H1 (cell line): ENCODE measurements around the gene UBIAD1. TPM values are rescaled to one million over a fixed set of nuclear protein-coding genes. Genes with fewer than 3 reads are reported as not detected.

Experiments used
- BRCA1 ChIP-seq: IDR thresholded peaks from 2 replicates; pipeline ENCODE4 v1.6.1; 2012; ENCODE audit warnings: low read depth, low read length, improper control_type of control experiment
- CBX5 ChIP-seq: fragments of 300-800, 300-1000 bp; sonication (generic); IDR thresholded peaks from 2 replicates; pipeline ENCODE4 v1.7.1; 2016; ENCODE audit warnings: antibody characterized with exemption, low read length, low read depth
- CREB1 ChIP-seq: IDR thresholded peaks from 2 replicates; pipeline ENCODE4 v1.6.1; 2012; ENCODE audit warnings: inconsistent platforms
- GTF2F1 ChIP-seq: IDR thresholded peaks from 2 replicates; pipeline ENCODE4 v1.6.1; 2012; ENCODE audit warnings: low read depth, low read length, improper control_type of control experiment, borderline replicate concordance
- KDM5A ChIP-seq: fragments of 200-600 bp; IDR thresholded peaks from 2 replicates; pipeline ENCODE4 v1.7.1; 2012; ENCODE audit warnings: mild to moderate bottlenecking, low read length, inconsistent platforms, mixed read lengths
- SP1 ChIP-seq: IDR thresholded peaks from 2 replicates; pipeline ENCODE4 v1.6.1; 2011; ENCODE audit warnings: low read depth, low read length
- TBP ChIP-seq: IDR thresholded peaks from 2 replicates; pipeline ENCODE4 v1.6.1; 2011; ENCODE audit warnings: low read depth, low read length, improper control_type of control experiment
- YY1 ChIP-seq: IDR thresholded peaks from 2 replicates; pipeline ENCODE4 v1.6.1; 2011; ENCODE audit warnings: low read depth, mild to moderate bottlenecking, low read length
- ZNF274 ChIP-seq: IDR thresholded peaks from 2 replicates; pipeline ENCODE4 v1.7.0; 2012; ENCODE audit warnings: low read length, borderline replicate concordance; ENCODE audit errors: extremely low read depth
- polyA plus RNA-seq, 7 experiments: library from polyadenylated mRNA; depleted of rRNA in 3 of 7; stranded (reverse) in 5 of 7; unstranded in 2 of 7; fragments of >200 nt in 5 of 7; fragments of 200-250 nt in 2 of 7; gene quantifications; 1 replicate in 5 of 7; 2 replicates in 1 of 7; 4 replicates in 1 of 7; pipeline versions ENCODE4 v1.2.1 to v1.2.3, GENCODE V29; 2011 to 2013; ENCODE audit warnings: missing spikeins in 2 of 7, mixed read lengths in 2 of 7
- total RNA-seq: library from RNA; stranded (reverse); fragmentation: NEBNext Ultra II Directional; extraction: Animal tissue kit (Norgen Biotek cat#: 25700); gene quantifications from 2 replicates; pipeline ENCODE4 v1.2.1, GENCODE V29; 2021
- TF ChIP-seq, protein P1 (sequence below): IDR thresholded peaks from 2 replicates; pipeline ENCODE4 v1.6.1; 2011; ENCODE audit warnings: low read depth, mild to moderate bottlenecking, low read length; ENCODE audit not compliant: insufficient read depth

UBIAD1 gene
- total and polyA plus RNA-seq, 2 of the 8 experiments (the other 6 are each of a cell fraction or from before 2014, with no cell fraction given), result 23.4 to 26.6 TPM

DNA sequence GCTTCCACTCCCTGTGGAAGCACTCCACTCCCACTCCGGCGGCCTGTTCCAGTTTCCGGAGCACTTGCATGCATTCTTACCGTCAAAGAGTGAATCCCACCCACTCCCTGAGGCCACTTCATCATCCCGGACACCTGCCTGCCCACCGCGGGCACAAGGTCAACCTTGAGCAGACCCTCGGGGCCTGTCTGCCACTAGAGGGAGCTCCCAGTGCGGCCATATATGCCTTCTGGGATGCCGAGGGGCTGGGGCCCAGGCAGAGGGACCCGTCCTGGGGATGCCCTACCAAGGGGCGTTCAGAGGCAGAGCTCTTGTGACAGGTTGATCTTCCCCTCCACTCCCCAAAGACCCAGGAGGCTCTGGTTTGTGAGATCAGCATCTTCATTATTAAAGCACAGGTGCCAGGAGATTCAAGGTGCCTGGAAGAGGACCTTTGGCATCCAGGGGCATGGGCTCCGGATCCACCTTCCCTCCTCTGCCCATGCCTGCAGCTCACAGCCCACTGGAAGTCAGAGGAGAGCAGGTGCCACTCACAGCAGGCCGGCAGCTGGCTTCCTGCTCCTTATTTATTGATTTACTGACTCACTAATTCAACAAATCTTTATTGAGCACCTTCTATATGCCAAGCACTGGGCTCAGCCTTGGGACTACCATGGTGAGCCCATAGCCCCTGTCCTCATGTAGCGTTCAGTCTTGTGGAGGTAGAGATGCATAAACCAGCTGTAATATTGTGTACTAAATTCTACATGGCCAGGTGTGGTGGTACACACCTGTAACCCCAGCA lies 47.3 kb downstream of the UBIAD1 start (continued):
- TF ChIP-seq, protein P1, sequence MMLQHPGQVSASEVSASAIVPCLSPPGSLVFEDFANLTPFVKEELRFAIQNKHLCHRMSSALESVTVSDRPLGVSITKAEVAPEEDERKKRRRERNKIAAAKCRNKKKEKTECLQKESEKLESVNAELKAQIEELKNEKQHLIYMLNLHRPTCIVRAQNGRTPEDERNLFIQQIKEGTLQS, result 0 out of 2 replicates have a peak, but pooled peaks have one; percentile 7
- TF ChIP-seq KDM5A (no peak), CBX5 (no peak), TBP (no peak), GTF2F1 (no peak), BRCA1 (no peak), ZNF274 (no peak), SP1 (no peak), YY1 (peak; percentile 81), CREB1 (no peak)
